Brain microvascular endothelial cell (primary cell): ENCODE data around the gene DAPK1.

Source experiments
- DNase-seq: peaks from one replicate; pipeline ENCODE4 v3.0.0-alpha.2; 2020
- H3K27ac ChIP-seq: fragments of 250-450 bp; sonication (Bioruptor Pico); 2 replicates; pipeline ENCODE4 v1.5.1; 2020; ENCODE audit warnings: mild to moderate bottlenecking, moderate library complexity
- H3K27me3 ChIP-seq: fragments of 250-450 bp; sonication (Bioruptor Pico); replicated peaks from 2 replicates; pipeline ENCODE4 v1.5.1; 2020; ENCODE audit warnings: mild to moderate bottlenecking
- H3K36me3 ChIP-seq: fragments of 250-450 bp; sonication (Bioruptor Pico); replicated peaks from 2 replicates; pipeline ENCODE4 v1.5.1; 2020; ENCODE audit warnings: mild to moderate bottlenecking
- H3K4me3 ChIP-seq: 2 replicates; pipeline ENCODE4 v1.5.1; 2011; ENCODE audit warnings: low read depth, mild to moderate bottlenecking, control low read depth, low read length, moderate library complexity
- in situ Hi-C: cut with HindIII; loops from 2 replicates; pipeline ENCODE4 v1.10.0; 2017; ENCODE audit warnings: low sequenced_read_pairs, low pct_ligation_motif_present
- TF ChIP-seq, protein P1 (sequence below): IDR thresholded peaks from 2 replicates; pipeline ENCODE4 v1.5.1; 2011; ENCODE audit warnings: low read depth, mild to moderate bottlenecking, moderate library complexity, low read length, control low read depth, inconsistent platforms; ENCODE audit errors: missing control alignments

The DAPK1 gene

DNA sequence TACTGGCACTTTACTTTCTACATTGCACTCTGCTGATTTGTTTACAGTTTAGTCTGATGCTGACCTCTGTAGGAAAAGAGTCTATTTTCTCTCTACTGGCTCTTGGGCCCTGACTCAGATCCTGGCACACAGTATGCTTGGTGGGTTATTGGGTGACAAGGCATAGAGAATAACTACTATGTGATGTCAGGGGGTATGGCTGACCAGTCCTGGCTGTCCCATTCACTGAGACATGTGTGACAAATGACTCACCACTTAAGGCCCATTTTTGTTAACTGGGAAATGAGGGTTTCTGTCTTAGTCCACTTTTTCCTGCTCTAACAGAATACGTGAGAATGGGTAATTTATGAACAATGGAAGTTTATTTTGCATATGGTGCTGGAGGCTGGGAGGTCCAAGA lies 66.4 kb downstream of the DAPK1 start:
- TF ChIP-seq, protein P1, sequence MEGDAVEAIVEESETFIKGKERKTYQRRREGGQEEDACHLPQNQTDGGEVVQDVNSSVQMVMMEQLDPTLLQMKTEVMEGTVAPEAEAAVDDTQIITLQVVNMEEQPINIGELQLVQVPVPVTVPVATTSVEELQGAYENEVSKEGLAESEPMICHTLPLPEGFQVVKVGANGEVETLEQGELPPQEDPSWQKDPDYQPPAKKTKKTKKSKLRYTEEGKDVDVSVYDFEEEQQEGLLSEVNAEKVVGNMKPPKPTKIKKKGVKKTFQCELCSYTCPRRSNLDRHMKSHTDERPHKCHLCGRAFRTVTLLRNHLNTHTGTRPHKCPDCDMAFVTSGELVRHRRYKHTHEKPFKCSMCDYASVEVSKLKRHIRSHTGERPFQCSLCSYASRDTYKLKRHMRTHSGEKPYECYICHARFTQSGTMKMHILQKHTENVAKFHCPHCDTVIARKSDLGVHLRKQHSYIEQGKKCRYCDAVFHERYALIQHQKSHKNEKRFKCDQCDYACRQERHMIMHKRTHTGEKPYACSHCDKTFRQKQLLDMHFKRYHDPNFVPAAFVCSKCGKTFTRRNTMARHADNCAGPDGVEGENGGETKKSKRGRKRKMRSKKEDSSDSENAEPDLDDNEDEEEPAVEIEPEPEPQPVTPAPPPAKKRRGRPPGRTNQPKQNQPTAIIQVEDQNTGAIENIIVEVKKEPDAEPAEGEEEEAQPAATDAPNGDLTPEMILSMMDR: no peak

DNA sequence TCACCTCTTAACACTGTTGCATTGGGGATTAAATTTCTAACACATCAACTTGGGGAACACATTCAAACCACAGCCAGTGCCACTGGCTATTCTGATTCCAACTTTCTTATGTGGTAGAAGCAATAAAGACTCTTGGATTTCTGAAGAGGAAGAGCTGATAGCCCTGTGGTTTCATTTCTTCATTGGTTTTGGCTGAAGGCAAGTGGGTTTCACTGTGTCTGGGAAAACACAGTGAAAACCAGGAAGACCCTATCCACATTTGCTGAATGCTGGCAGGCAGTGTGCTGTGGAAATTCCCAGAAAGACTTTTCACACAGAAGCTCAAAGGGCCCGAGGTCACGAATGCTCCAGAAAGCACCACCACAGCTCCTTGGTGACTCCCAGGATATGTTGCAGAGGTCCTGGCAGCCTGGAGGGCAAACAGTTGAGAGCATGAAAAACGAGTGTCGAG lies 67.1 kb downstream of the DAPK1 start:
- TF ChIP-seq, protein P1: no peak
- no peak for DNase-seq
- Histone ChIP-seq H3K27ac (no peak overlapping the region), H3K36me3 (no peaks in the 10 kb centered on the region), H3K4me3 (no peak overlapping the region), H3K27me3 (no peaks in the 10 kb centered on the region)
- in situ Hi-C loops: no loop called here

More for the DNA sequence above, 66.4 kb downstream of the DAPK1 start:
- Histone ChIP-seq H3K4me3 (no peak overlapping the region), H3K27ac (no peak overlapping the region), H3K36me3 (no peaks in the 10 kb centered on the region), H3K27me3 (no peaks in the 10 kb centered on the region)
- no peak for DNase-seq
- in situ Hi-C loops: no loop called here

DNA sequence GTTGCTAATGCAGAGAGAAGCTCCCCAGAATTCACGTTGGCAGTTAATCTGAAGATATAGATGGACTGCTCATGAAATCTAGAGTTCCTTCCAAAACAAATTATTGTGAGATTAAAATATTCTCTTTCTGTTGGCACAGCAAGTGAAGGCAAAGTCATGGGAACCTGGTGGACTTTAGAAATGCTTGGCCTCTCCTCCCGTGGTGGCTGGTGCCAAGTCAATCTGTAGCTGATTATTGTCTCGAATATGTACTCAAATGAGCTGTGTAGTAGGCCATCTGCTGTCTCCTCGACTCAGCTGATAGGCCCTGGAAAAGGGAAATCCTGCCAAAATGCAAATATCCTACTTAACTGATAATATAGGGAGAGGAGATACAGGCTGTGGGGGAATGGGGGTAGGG lies 69.3 kb downstream of the DAPK1 start:
- DNase-seq: no peak
- H3K36me3 ChIP-seq: no peaks in the 10 kb centered on the region
- no peak overlapping the region for H3K27ac ChIP-seq
- TF ChIP-seq, protein P1: no peak
- H3K27me3 ChIP-seq: no peaks in the 10 kb centered on the region
- in situ Hi-C loops: no loop called here
- no peak overlapping the region for H3K4me3 ChIP-seq

DNA sequence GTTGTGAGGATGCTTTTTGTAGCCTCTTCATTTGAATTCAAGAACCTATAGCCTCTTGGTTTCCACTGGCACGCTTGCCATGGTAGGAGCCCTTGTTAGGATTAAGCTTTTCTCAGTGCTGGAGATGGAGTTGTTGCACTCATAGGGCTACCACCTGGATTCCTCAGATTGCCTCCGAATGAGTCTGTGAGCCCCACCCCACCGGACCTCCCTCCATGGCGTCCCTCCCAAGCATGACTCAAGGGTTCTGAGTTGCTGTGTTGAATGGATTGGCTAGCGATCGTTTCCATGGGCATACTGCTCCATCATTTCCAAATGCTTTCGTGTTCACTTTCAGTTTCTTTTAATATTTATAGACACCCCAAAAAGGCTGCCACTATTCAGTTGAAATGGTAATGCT lies 69.9 kb downstream of the DAPK1 start:
- TF ChIP-seq, protein P1: no peak
- Histone ChIP-seq H3K27ac (no peak overlapping the region), H3K4me3 (no peak overlapping the region), H3K36me3 (no peaks in the 10 kb centered on the region), H3K27me3 (no peaks in the 10 kb centered on the region)
- in situ Hi-C loops: no loop called here
- no peak for DNase-seq

DNA sequence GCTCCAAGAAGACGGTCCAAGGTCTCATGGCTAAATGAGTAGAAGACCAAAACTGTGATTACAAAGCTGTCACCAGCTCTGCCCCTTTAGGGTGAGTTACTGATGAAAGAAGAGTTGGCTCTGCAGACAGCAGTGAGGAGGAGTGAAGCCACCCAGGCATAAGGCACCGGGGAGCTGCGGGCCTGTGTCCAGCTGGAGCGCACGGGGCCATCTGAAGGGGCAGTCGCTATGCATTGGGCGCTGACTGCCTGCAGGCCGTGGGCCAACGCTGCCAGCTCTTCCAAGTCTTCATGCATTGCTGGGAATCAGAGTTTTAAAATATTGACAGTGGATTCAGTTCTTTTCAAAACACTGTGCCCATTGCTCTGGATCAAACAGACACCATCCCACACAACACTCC lies 70.3 kb downstream of the DAPK1 start:
- H3K4me3 ChIP-seq: no peak overlapping the region
- H3K27me3 ChIP-seq: no peaks in the 10 kb centered on the region
- no peak for DNase-seq
- TF ChIP-seq, protein P1: no peak
- in situ Hi-C loops: no loop called here
- H3K36me3 ChIP-seq: no peaks in the 10 kb centered on the region
- no peak overlapping the region for H3K27ac ChIP-seq

DNA sequence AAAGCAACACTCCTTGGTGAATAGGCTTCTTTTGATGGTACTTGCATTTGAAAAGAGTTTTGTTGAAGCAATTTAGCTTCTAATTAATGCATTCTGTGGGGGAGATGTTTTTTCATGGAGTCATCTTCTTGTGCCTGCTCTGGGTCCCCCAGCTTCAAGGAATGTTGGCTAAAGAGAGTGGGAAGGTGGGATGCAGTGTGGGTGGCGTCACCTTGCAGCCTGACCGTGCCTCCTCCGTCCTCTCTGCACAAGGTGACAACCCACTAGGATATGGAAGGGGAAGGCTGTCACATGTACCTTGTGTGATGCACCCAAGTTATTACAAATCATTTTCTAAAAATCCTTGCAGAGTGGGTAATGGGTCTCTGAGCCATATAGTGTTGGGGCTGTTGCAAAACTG lies 70.7 kb downstream of the DAPK1 start:
- Histone ChIP-seq H3K27me3 (no peaks in the 10 kb centered on the region), H3K27ac (no peak overlapping the region), H3K4me3 (no peak overlapping the region), H3K36me3 (no peaks in the 10 kb centered on the region)
- TF ChIP-seq, protein P1: no peak
- in situ Hi-C loops: no loop called here
- no peak for DNase-seq
